HEK293 (cell line): ENCODE results near the gene MICU1.

Experiments used
- CTCF ChIA-PET: fragments of 350-600 bp; formaldehyde crosslinking; extraction: SDS; loops from one replicate; lab custom pipeline; 2021; ENCODE audit warnings: antibody characterized with exemption; lab: Yijun Ruan, JAX
- POLR2A ChIA-PET: fragments of 300-600 bp; formaldehyde crosslinking; extraction: SDS; loops from one replicate; lab custom pipeline; 2020; ENCODE audit warnings: antibody characterized with exemption, inconsistent platforms; lab: Yijun Ruan, JAX
- H3K27ac ChIP-seq: fragments of 200-500 bp; sonication (Bioruptor generic); 2 replicates; pipeline ENCODE4 v1.5.1; 2014; ENCODE audit warnings: low read depth, low read length, control low read depth, inconsistent platforms; ENCODE audit errors: extremely low read depth
- H3K36me3 ChIP-seq, 2 experiments: fragments of 200-500 bp in 1 of 2; sonication (Bioruptor generic) in 1 of 2; 1 replicate in 1 of 2; 2 replicates in 1 of 2; pipeline ENCODE4 v1.5.1; 2014 to 2017; ENCODE audit warnings: inconsistent platforms in 2 of 2, low read length in 2 of 2; ENCODE audit not compliant: control insufficient read depth in 2 of 2, insufficient read depth in 1 of 2
- H3K4me1 ChIP-seq: fragments of 200-500 bp; sonication (Bioruptor generic); 2 replicates; pipeline ENCODE4 v1.5.1; 2014; ENCODE audit warnings: mild to moderate bottlenecking, low read length, inconsistent platforms; ENCODE audit not compliant: control insufficient read depth, insufficient read depth
- H3K4me3 ChIP-seq: 2 replicates; pipeline ENCODE4 v1.5.1; 2011; ENCODE audit warnings: low read depth, mild to moderate bottlenecking, control low read depth, low read length, moderate library complexity
- H3K9me3 ChIP-seq: fragments of 200-500 bp; sonication (Bioruptor generic); 2 replicates; pipeline ENCODE4 v1.5.1; 2014; ENCODE audit warnings: low read depth, low read length, inconsistent platforms; ENCODE audit not compliant: control insufficient read depth, insufficient read depth
- AEBP2 ChIP-seq: fragments of 450-650 bp; formaldehyde crosslinking; IDR thresholded peaks from 2 replicates; pipeline ENCODE4 v1.5.1; 2016; ENCODE audit warnings: missing biosample characterization, missing genetic modification characterization, borderline replicate concordance
- BCL6B ChIP-seq: fragments of 450-650 bp; formaldehyde crosslinking; IDR thresholded peaks from 2 replicates; pipeline ENCODE4 v1.5.1; 2017; ENCODE audit warnings: missing biosample characterization, missing genetic modification characterization
- ELK4 ChIP-seq: IDR thresholded peaks from 2 replicates; pipeline ENCODE4 v1.6.1; 2011; ENCODE audit warnings: mild to moderate bottlenecking, low read depth, low read length, borderline replicate concordance
- GLI2 ChIP-seq: fragments of 450-650 bp; formaldehyde crosslinking; IDR thresholded peaks from 2 replicates; pipeline ENCODE4; 2017; ENCODE audit warnings: missing biosample characterization, missing genetic modification characterization, low read depth, borderline replicate concordance
- GLI4 ChIP-seq: fragments of 450-650 bp; formaldehyde crosslinking; IDR thresholded peaks from 2 replicates; pipeline ENCODE4 v1.5.1; 2016; ENCODE audit warnings: missing biosample characterization, missing genetic modification characterization
- PRDM6 ChIP-seq: fragments of 450-650 bp; formaldehyde crosslinking; IDR thresholded peaks from 2 replicates; pipeline ENCODE4 v1.5.1; 2017; ENCODE audit warnings: missing biosample characterization, missing genetic modification characterization
- SP7 ChIP-seq: fragments of 450-650 bp; formaldehyde crosslinking; IDR thresholded peaks from 2 replicates; pipeline ENCODE4 v1.5.1; 2016; ENCODE audit warnings: missing biosample characterization, missing genetic modification characterization
- TSHZ1 ChIP-seq: fragments of 450-650 bp; formaldehyde crosslinking; IDR thresholded peaks from 2 replicates; pipeline ENCODE4 v1.5.1; 2016; ENCODE audit warnings: missing biosample characterization, missing genetic modification characterization, borderline replicate concordance
- ZBTB8A ChIP-seq: fragments of 450-650 bp; formaldehyde crosslinking; IDR thresholded peaks from 2 replicates; pipeline ENCODE4 v1.5.1; 2016; ENCODE audit warnings: missing biosample characterization, missing genetic modification characterization
- ZNF133 ChIP-seq: fragments of 450-650 bp; formaldehyde crosslinking; IDR thresholded peaks from 2 replicates; pipeline ENCODE4 v1.5.1; 2016; ENCODE audit warnings: missing biosample characterization, missing genetic modification characterization
- ZNF157 ChIP-seq: fragments of 450-650 bp; formaldehyde crosslinking; IDR thresholded peaks from 2 replicates; pipeline ENCODE4 v1.5.1; 2016; ENCODE audit warnings: missing biosample characterization, missing genetic modification characterization
- ZNF280D ChIP-seq: fragments of 450-650 bp; formaldehyde crosslinking; IDR thresholded peaks from 2 replicates; pipeline ENCODE4 v1.5.1; 2016; ENCODE audit warnings: missing biosample characterization, missing genetic modification characterization
- ZNF426 ChIP-seq: fragments of 450-650 bp; formaldehyde crosslinking; IDR thresholded peaks from 2 replicates; pipeline ENCODE4 v1.5.1; 2017; ENCODE audit warnings: missing biosample characterization, missing genetic modification characterization, mild to moderate bottlenecking, inconsistent platforms, moderate library complexity
- ZNF433 ChIP-seq: fragments of 450-650 bp; formaldehyde crosslinking; IDR thresholded peaks from 2 replicates; pipeline ENCODE4 v1.5.1; 2016; ENCODE audit warnings: missing biosample characterization, missing genetic modification characterization, low read depth
- ZNF501 ChIP-seq: fragments of 450-650 bp; formaldehyde crosslinking; IDR thresholded peaks from 2 replicates; pipeline ENCODE4 v1.5.1; 2016; ENCODE audit warnings: missing biosample characterization, missing genetic modification characterization
- ZNF530 ChIP-seq: fragments of 450-650 bp; formaldehyde crosslinking; IDR thresholded peaks from 2 replicates; pipeline ENCODE4 v1.5.1; 2016; ENCODE audit warnings: low read depth, missing biosample characterization, missing genetic modification characterization
- ZNF645 ChIP-seq: fragments of 450-650 bp; formaldehyde crosslinking; IDR thresholded peaks from 2 replicates; pipeline ENCODE4; 2016; ENCODE audit warnings: missing biosample characterization, missing genetic modification characterization
- ZNF785 ChIP-seq: fragments of 450-650 bp; formaldehyde crosslinking; IDR thresholded peaks from 2 replicates; pipeline ENCODE4 v1.5.1; 2016; ENCODE audit warnings: missing biosample characterization, missing genetic modification characterization
- ZNF830 ChIP-seq: fragments of 450-650 bp; IDR thresholded peaks from 2 replicates; pipeline ENCODE4 v1.5.0; 2018; ENCODE audit warnings: missing biosample characterization, missing genetic modification characterization, low read depth, mild to moderate bottlenecking, moderate library complexity

The MICU1 gene

GRCh38 chr10:72388062-72388461, 237.8 kb downstream of the MICU1 start:
- H3K36me3 ChIP-seq, result no peaks in the 10 kb centered on the region
- no peak for TF ChIP-seq ZNF530 (tag by site-specific recombination)
- TF ChIP-seq ZNF426, result no peak
- TF ChIP-seq AEBP2, result no peak
- no peak for TF ChIP-seq GLI2 (tag by site-specific recombination)
- no peak for TF ChIP-seq ZNF133
- no peak for TF ChIP-seq GLI4 (tag by site-specific recombination)
- no peak for TF ChIP-seq ELK4
- no peak for TF ChIP-seq ZNF645
- no peak for TF ChIP-seq ZNF433 (tag by site-specific recombination)
- TF ChIP-seq ZNF501 (tag by site-specific recombination), result no peak
- TF ChIP-seq ZNF785 (tag by site-specific recombination), result no peak
- TF ChIP-seq ZNF830 (tag by site-specific recombination), result no peak
- CTCF ChIA-PET, result no interaction called here
- no peak overlapping the region for H3K27ac ChIP-seq
- POLR2A ChIA-PET, result no interaction called here
- no peaks in the 10 kb centered on the region for H3K4me1 ChIP-seq
- H3K9me3 ChIP-seq, result no peaks in the 10 kb centered on the region
- H3K4me3 ChIP-seq, result no peak overlapping the region

GRCh38 chr10:72386916-72387586, 238.8 kb downstream of the MICU1 start:
- ChIA-PET POLR2A (no interaction called here), CTCF (no interaction called here)
- Histone ChIP-seq H3K36me3 (no peaks in the 10 kb centered on the region), H3K4me3 (no peak overlapping the region), H3K9me3 (no peaks in the 10 kb centered on the region), H3K4me1 (no peaks in the 10 kb centered on the region), H3K27ac (no peak overlapping the region)
- TF ChIP-seq SP7 (tag by site-specific recombination), result no peak
- TF ChIP-seq BCL6B (tag by site-specific recombination), result no peak
- TF ChIP-seq ZNF280D (tag by site-specific recombination), result no peak
- TF ChIP-seq PRDM6, result no peak
- TF ChIP-seq TSHZ1 (tag by site-specific recombination), result no peak
- TF ChIP-seq ZNF157, result no peak
- no peak for TF ChIP-seq ZNF433 (tag by site-specific recombination)
- no peak for TF ChIP-seq ZBTB8A
